NCI-H2081 treated with DMSO at 0.1 percent for 48 hours (cell line): ENCODE measurements around the gene GPATCH3.
"Not testable (repeated sequence)": the region's sequence is repeated elsewhere in the genome, so short reads cannot be mapped to it uniquely, and the experiment has no call there.

Experiments
- DNase-seq: peaks from one replicate; lab custom pipeline; 2025; lab: John Stamatoyannopoulos, UW

The GPATCH3 gene

GRCh38 chr1:26864610-26865480, 35.4 kb downstream of the GPATCH3 start:
- DNase-seq = peak; percentile 72

- no peak for DNase-seq
These were observed 36.6 kb downstream of the GPATCH3 start for GRCh38 chr1:26863685-26864077.

- peak; percentile 57 for DNase-seq
These were observed 37.2 kb downstream of the GPATCH3 start, which contains the start of gene SFN for GRCh38 chr1:26862781-26863684. SFN (plus strand) TSS chr1:26863149; CDS start chr1:26863213, 64 bp downstream.

GRCh38 chr1:26861889-26862378, 38.3 kb downstream of the GPATCH3 start:
- DNase-seq = no peak

GRCh38 chr1:26861286-26861701, 39.0 kb downstream of the GPATCH3 start:
- no peak for DNase-seq

- no peak for DNase-seq
These were observed 41.2 kb downstream of the GPATCH3 start for GRCh38 chr1:26858891-26859640.

- no peak for DNase-seq
These were observed 42.1 kb downstream of the GPATCH3 start for GRCh38 chr1:26858160-26858559.

GRCh38 chr1:26857473-26858060, 42.7 kb downstream of the GPATCH3 start:
- DNase-seq = no peak

GRCh38 chr1:26856604-26857469, 43.4 kb downstream of the GPATCH3 start:
- DNase-seq = no peak

- DNase-seq = no peak
These were observed 44.1 kb downstream of the GPATCH3 start for GRCh38 chr1:26856181-26856580.

GRCh38 chr1:26855636-26856035, 44.6 kb downstream of the GPATCH3 start:
- DNase-seq = no peak

- no peak for DNase-seq
These were observed 45.4 kb downstream of the GPATCH3 start for GRCh38 chr1:26854906-26855305.

- DNase-seq = no peak
These were observed 46.7 kb downstream of the GPATCH3 start for GRCh38 chr1:26853600-26853999.

- DNase-seq = no peak
These were observed 47.1 kb downstream of the GPATCH3 start for GRCh38 chr1:26853156-26853555.

GRCh38 chr1:26852701-26853100, 47.6 kb downstream of the GPATCH3 start:
- no peak for DNase-seq

- DNase-seq = no peak
These were observed 49.1 kb downstream of the GPATCH3 start for GRCh38 chr1:26851106-26851684.

- no peak for DNase-seq
These were observed 51.1 kb downstream of the GPATCH3 start for GRCh38 chr1:26848941-26849774.

GRCh38 chr1:26848499-26848898, 51.8 kb downstream of the GPATCH3 start:
- no peak for DNase-seq

GRCh38 chr1:26847826-26848225, 52.4 kb downstream of the GPATCH3 start:
- not testable (repeated sequence) for DNase-seq
